Sigmoid colon (tissue), 3 donors: ENCODE results near the gene RPN2.

Experiments used
- CTCF ChIP-seq, 4 experiments: fragments of 450-650 bp in 3 of 4; fragments of 200-600 bp in 1 of 4; IDR thresholded peaks; one replicate each; pipeline ENCODE4 v1.5.1; 2016 to 2019; ENCODE audit warnings: antibody characterized with exemption in 4 of 4, mild to moderate bottlenecking in 3 of 4, moderate library complexity in 2 of 4
- POLR2A ChIP-seq, 2 donors: fragments of 450-650 bp; IDR thresholded peaks; one replicate each; pipeline ENCODE4 v1.6.1; 2016; ENCODE audit warnings: antibody characterized with exemption in 2 of 2, mild to moderate bottlenecking in 2 of 2, moderate library complexity in 2 of 2

- TF ChIP-seq CTCF (IDR thresholded peaks at IDR 0.05) (no peak), POLR2A (IDR thresholded peaks at IDR 0.05) (no peak)
Measured at GRCh38 chr20:37222086-37222485, 43.0 kb downstream of the RPN2 start.
